NCI-H82 treated with DMSO at 0.1 percent for 48 hours (cell line): ENCODE measurements around the gene NFKBIL1.
"Not testable (repeated sequence)": the region's sequence is repeated elsewhere in the genome, so short reads cannot be mapped to it uniquely, and the experiment has no call there.

Source experiments
- DNase-seq: peaks from one replicate; lab custom pipeline; 2025; ENCODE audit not compliant: unreplicated experiment; lab: John Stamatoyannopoulos, UW

Gene NFKBIL1

DNA sequence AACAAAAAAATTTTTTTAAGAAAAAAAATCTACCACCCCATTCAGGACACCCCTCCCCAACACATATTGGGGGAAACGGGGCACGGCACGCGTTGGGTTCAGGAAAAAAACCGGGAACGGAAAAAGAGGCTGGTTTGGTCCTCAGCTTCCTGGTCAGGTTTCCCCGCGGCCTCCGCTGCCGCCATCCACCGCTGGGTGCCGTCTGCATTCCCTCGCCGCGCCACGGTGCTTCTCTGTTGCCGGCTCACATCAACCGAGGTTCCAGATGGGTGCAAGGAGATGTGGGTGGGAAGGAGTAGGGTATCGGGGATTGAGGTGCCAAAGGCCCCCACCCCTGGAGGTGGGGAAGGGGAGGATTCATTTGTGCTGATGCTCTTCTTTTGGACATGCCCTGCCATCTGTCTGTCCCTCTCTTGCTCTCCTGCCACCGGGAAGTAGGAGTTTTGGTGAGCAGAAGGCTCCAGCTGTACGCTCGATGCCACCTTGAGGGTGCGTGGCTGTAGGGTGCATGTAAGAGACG is 12.8 kb upstream of the NFKBIL1 start:
- no peak for DNase-seq

DNA sequence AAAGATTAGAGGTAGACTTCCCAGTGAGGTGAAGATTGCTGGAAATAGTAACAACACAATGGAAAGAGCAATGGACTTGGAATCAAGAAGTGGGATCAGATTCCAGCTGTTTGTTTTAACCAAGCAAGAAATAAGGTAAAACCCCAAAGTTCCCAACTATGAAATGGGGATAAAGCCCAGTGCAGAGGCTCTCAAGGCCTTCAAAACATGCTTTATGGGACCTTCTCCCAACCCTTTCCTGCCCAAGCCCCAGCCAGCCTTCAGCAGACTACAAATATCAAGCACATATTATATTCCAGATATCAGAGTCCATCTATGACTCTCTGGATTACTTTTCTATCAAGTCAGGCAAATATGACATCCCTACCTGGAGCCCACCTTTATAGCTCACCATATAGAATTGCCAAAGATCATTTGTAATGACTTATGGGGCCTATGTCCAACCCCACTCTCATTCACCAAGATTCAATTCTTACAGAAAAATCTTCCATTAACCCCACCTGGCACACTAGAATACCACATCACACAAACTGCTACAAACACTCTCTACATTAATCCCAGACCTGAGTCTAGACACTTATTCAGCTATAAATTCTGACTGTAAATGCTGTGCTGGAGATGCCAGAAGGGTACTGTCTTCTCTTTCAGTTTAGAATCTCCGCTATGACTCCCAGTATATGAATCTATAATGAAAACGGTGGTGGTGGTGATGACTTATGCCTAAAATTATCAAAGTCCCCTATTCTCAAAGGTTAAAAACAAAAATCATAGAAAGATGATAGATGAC is 11.7 kb upstream of the NFKBIL1 start:
- no peak for DNase-seq

DNA sequence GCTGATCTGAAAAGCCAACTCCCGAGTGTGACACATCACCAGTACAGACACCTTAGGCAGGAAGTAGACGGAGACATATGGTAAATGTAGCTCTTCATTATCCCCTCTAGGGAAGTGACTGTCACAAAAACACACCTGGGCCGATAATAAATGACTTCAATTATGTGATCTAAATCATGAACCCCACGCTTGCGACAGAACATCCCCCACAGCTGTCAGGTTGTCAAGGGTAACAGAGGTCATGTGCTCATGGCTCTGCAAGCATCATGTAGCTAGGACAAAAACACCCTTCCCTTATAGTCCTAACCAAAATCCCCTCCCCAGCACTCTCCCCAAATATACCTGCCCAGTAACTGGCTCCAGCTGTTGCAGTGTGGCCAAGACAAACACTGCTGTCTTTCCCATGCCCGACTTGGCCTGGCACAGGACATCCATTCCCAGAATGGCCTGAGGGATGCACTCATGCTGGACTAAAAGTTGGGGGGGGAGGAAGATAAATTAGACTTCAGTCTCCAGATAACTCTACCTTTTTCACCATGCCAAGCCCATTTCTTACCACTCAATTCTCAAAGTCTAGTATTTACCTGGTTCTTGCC is 8.5 kb upstream of the NFKBIL1 start:
- DNase-seq: no peak

GRCh38 chr6:31540640-31541039 is 6.8 kb upstream of the NFKBIL1 start:
- DNase-seq: no peak

GRCh38 chr6:31541059-31541657 is 6.2 kb upstream of the NFKBIL1 start:
- no peak for DNase-seq

DNA sequence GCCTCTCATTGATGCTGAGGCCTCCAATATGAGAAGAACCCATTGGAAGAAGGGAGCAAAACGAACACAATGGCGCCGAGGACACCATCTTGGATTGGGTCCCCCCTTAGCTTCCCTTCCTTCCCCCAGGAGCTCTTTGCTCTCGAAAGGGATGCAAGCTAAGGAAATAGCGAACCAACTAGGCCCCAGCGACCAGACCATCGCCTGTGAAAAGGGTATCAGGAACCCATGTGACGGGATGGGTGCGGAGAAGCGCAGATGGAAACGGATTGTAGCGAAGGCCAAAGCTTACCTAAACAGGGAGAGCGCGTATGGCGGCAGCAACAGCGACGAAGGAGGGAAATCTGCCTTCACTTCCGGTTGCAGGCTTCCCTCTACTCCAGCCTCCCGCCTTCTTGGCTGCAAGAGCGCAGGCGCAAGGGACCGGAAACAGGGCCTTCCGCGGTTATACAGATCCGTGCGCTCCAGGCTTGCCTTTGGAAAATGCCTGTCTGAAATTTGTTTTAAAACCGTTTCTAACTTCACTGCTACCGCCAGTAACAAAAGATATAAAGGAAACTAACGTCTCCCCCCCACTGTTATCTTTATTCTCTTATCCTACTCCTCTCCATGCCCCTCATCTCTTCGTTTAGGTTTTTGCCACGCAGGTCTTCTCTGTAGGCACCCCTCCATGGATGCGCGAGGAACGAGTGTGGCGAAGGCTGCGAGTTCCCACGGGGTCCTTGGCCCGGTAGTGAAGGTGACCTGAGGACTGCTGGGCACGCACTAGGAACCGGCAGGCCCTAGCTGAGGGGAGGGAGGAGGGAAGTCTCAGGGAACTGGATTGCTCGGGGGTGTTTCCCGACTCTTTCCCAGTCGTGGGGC is 5.5 kb upstream of the NFKBIL1 start, which contains the start of gene DDX39B:
Gene DDX39B, minus strand, starts transcription at position 346 of the 864 bp plus-strand sequence. CDS start 1,471 bp downstream, outside the sequence.
- DNase-seq: peak; percentile 96

DNA sequence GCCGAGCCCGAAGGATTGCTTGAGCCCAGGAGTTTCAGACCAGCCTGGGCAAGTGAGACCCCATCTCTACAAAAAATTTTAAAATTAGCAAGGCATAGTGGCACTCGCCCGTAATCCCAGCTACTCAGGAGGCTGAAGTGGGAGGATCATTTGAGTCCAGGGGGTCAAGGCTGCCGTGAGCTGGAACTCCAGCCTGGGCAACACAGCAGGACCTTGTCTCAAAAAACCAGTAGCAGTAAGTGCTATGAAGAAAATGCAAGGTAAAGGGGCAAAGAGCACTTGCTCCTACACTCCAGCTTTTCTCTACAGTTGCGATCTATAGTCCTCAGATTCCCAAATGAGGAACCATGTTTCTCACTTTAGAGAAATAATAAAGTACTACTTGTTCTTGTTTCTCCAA is 3.8 kb upstream of the NFKBIL1 start:
- DNase-seq: no peak

- DNase-seq: no peak
These were observed 2.7 kb upstream of the NFKBIL1 start for GRCh38 chr6:31544676-31545075.

DNA sequence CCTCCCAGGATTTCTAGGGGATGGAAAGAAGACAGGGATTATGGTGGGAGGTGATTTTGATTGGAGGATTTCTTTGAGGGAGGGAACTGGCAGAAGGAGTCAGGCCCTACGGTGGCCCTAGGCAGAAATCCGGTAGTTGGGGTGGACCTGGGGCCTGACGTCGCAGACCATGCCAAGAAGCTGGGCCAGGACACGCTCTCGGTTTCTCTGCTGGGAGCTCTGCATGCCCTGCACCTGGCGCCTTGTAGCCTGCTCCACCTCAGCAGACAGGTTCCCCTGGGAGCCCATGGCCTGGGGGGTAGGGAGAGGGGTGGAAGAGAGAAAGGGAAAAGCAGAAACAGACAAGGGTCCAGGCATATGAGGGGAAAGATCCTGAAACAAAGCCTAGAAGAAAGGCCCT is 2.1 kb upstream of the NFKBIL1 start:
- peak; percentile 79 for DNase-seq

- DNase-seq: peak; percentile 97
These were observed 960 bp upstream of the NFKBIL1 start, which contains the start of gene ATP6V1G2 for GRCh38 chr6:31546339-31546957. Gene ATP6V1G2, minus strand, starts transcription at chr6:31546608. Its CDS starts 49 bp downstream, at chr6:31546559.

DNA sequence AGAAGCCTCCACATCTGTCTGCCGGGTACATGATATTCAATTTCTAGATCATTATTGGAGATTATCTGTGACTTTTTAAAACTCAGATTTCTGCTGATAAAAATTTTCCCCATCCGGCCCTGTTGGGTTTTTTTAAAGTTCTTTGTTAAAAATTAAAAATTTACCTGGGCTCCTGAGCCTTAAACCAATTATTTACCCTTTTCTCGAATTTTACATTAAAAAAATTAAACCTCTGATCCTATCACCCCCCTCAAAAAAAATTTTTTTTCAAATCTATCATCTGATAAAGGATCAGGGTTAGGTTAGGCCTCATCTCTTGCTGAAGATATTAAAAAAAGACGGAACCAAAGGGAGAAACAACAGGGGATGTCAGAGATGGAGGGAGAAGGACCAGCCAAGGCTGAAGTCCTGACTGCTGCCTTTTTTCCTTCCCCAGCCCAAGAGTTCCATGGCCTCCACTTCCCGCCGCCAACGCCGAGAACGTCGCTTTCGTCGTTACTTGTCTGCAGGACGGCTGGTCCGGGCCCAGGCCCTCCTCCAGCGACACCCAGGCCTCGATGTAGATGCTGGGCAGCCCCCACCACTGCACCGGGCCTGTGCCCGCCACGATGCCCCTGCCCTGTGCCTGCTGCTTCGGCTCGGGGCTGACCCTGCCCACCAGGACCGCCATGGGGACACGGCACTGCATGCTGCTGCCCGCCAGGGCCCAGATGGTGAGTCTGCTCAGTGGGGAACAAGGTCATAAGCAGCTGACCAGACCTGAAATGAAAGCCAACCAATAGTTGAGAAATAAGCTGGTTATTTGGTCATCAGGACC is 527 bp downstream of the NFKBIL1 start:
- DNase-seq: no peak

GRCh38 chr6:31548544-31548873 is 1.1 kb downstream of the NFKBIL1 start:
- no peak for DNase-seq

- not testable (repeated sequence) for DNase-seq
These were observed 4.0 kb downstream of the NFKBIL1 start for GRCh38 chr6:31551371-31551770.

- no peak for DNase-seq
These were observed 8.9 kb downstream of the NFKBIL1 start for GRCh38 chr6:31556307-31556706.

DNA sequence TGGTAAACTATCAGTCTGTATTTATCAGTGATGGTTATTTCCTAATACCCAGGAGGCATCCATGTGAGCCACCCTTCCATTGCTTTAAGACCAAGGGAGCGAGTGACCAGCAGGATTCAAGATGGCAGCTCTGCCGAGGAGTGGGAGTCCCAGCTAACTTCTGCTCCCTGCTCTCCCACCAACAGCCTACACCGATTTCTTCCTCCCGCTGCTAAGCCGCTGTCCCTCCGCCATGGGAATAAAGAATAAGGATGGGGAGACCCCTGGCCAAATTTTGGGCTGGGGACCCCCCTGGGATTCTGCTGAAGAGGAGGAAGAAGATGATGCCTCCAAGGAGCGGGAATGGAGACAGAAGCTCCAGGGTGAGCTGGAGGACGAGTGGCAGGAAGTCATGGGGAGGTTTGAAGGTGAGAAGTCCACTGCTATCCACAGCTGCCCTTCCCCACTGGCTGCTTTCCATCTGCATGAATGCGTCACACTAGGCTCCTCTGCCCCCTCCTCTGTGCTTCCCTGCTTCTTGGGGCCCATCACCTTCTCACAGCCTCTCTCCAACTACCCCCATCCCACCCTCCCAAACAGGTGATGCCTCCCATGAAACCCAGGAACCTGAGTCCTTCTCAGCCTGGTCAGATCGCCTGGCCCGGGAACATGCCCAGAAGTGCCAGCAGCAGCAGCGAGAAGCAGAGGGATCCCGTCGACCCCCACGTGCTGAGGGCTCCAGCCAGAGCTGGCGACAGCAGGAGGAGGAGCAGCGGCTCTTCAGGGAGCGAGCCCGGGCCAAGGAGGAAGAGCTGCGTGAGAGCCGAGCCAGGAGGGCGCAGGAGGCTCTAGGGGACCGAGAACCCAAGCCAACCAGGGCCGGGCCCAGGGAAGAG is 10.3 kb downstream of the NFKBIL1 start:
- no peak for DNase-seq

GRCh38 chr6:31558318-31558625 is 10.9 kb downstream of the NFKBIL1 start:
- DNase-seq: no peak

DNA sequence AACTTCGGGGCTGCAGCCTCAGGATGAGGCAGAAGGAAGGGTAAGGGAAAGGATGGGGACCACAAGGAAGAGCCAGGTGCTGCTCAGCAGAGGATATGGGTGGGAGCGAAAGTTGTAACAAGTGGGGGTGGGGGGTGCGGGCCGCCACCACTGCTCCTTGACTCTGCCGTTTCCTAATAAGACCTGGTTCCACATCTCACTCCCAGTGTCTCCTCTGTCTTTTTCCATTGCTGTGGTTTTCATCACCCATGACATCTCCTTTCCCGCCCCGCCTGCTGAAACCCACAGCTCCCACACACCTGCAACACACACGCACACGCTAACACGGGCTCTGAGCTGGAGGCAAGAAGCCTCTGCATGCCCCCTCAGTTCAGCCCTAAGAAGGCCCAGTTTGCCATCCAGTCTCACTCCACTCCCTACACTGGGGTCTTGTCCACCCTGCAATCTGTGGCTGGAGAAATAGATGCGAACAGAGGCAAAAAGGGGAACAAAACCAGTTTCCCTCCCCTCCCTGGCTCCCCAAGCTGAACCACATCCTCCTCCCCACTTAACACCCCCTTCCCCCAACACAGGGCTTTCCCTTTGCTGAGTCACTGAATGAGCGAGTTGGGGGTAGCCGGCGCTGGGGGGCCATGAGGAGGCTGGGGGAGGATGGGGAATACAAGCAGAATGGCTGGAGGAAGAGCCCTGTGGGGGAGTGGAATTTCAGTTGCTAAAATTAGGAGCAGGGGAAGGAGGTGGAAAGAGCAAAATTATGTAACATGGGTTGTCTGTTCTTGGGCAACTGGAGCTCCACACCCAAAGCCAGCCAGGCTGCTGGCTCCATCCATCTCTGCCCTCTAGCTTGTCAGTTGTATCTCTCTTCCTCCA is 11.5 kb downstream of the NFKBIL1 start:
- no peak for DNase-seq

- no peak for DNase-seq
These were observed 12.2 kb downstream of the NFKBIL1 start for GRCh38 chr6:31559606-31559957.
